ENCODE data around the gene CLEC3A. TPM values are rescaled to one million over a fixed set of nuclear protein-coding genes. Genes with fewer than 3 reads are reported as not detected.

The CLEC3A gene
- total RNA-seq, 4 donors from 2014 or later, result not detected

- TF ChIP-seq CTCF (IDR thresholded peaks at IDR 0.05; ENCODE audit: low read depth), result no peak
Measured at GRCh38 chr16:78060295-78060694, 37.9 kb downstream of the CLEC3A start.

- no peak for TF ChIP-seq CTCF (IDR thresholded peaks at IDR 0.05; ENCODE audit: low read depth)
Measured at GRCh38 chr16:78060809-78061208, 38.5 kb downstream of the CLEC3A start.

GRCh38 chr16:78065319-78065718 lies 43.0 kb downstream of the CLEC3A start:
- TF ChIP-seq CTCF (IDR thresholded peaks at IDR 0.05; ENCODE audit: low read depth), result no peak

GRCh38 chr16:78069913-78070312 lies 47.6 kb downstream of the CLEC3A start:
- no peak for TF ChIP-seq CTCF (IDR thresholded peaks at IDR 0.05; ENCODE audit: low read depth)

GRCh38 chr16:78072275-78072674 lies 49.9 kb downstream of the CLEC3A start:
- no peak for TF ChIP-seq CTCF (IDR thresholded peaks at IDR 0.05; ENCODE audit: low read depth)

- no peak for TF ChIP-seq CTCF (IDR thresholded peaks at IDR 0.05; ENCODE audit: low read depth)
Measured at GRCh38 chr16:78075800-78076199, 53.5 kb downstream of the CLEC3A start.

- TF ChIP-seq CTCF (IDR thresholded peaks at IDR 0.05; ENCODE audit: low read depth), result no peak
Measured at GRCh38 chr16:78081341-78081740, 59.0 kb downstream of the CLEC3A start.

Other genes with a start within 250 kb of the CLEC3A start
- gene VAT1L, start 234.0 kb upstream of the CLEC3A start, total RNA-seq, result under 1 TPM in 2 of 4 donors, not detected in 2; 0.22 to 0.34 TPM
- 10 to 100 TPM; 31.4 to 67.8 (median 46.0) TPM for gene WWOX, start 77.1 kb downstream of the CLEC3A start, total RNA-seq